Measurements from ENCODE around the gene SCGB3A2. TPM values are rescaled to one million over a fixed set of nuclear protein-coding genes. Genes with fewer than 3 reads are reported as not detected.

Gene SCGB3A2
- total RNA-seq, 4 donors from 2014 or later: not detected

DNA sequence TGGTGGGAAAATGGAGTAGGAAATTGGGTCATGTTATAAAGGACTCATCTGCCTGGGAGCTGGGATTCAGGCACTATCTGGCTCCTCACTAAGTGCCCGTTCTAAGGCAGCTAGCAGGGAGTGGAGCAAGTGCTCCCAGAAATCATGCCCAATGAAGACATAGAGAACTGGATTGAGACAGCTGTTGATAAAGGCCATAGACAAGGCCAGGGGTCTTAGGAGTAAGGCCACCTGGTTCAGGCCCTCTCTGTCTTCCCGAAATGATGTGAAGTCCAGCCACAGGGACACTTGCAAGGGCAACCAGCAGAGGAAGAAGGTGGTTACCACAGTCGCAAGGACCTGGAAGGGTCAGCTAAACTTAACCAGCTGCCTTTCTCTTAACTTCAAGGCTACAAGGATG, 26.9 kb upstream of the SCGB3A2 start:
- no peaks in the 10 kb centered on the region for H3K9me3 ChIP-seq
- no peak overlapping the region for H3K27ac ChIP-seq
- no peaks in the 10 kb centered on the region for H3K4me1 ChIP-seq
- no peak overlapping the region for H3K4me3 ChIP-seq (replicated peaks in 1 of 3)
- DNase-seq: no peak
- H3K36me3 ChIP-seq: no peaks in the 10 kb centered on the region
- intact Hi-C loops (cut with DNase I): loop anchor here (10.0 kb wide), 1 partner anchor 83 kb away; no protein-coding TSS in a partner anchor
- WGBS, 2 donors: 87 to 100% methylated on average over 3 of the region's 3 CpGs
- TF ChIP-seq POLR2A (IDR thresholded peaks at IDR 0.05): no peak
- no peak for TF ChIP-seq CTCF (IDR thresholded peaks at IDR 0.05)
- no peaks in the 10 kb centered on the region for H3K27me3 ChIP-seq

- intact Hi-C loops (cut with DNase I): loop anchor here (10.0 kb wide), 1 partner anchor 82 kb away; no protein-coding TSS in a partner anchor
- DNase-seq: no peak
- H3K27me3 ChIP-seq: no peaks in the 10 kb centered on the region
- H3K4me3 ChIP-seq (replicated peaks in 1 of 3): no peak overlapping the region
- H3K4me1 ChIP-seq: no peaks in the 10 kb centered on the region
- WGBS, 2 donors: 69 to 86% methylated on average over 3 of the region's 3 CpGs
- H3K9me3 ChIP-seq: no peaks in the 10 kb centered on the region
- no peak overlapping the region for H3K27ac ChIP-seq
- no peaks in the 10 kb centered on the region for H3K36me3 ChIP-seq
- TF ChIP-seq CTCF (IDR thresholded peaks at IDR 0.05): no peak
- TF ChIP-seq POLR2A (IDR thresholded peaks at IDR 0.05): no peak
Measured at GRCh38 chr5:147852365-147852764, 26.1 kb upstream of the SCGB3A2 start.

DNA sequence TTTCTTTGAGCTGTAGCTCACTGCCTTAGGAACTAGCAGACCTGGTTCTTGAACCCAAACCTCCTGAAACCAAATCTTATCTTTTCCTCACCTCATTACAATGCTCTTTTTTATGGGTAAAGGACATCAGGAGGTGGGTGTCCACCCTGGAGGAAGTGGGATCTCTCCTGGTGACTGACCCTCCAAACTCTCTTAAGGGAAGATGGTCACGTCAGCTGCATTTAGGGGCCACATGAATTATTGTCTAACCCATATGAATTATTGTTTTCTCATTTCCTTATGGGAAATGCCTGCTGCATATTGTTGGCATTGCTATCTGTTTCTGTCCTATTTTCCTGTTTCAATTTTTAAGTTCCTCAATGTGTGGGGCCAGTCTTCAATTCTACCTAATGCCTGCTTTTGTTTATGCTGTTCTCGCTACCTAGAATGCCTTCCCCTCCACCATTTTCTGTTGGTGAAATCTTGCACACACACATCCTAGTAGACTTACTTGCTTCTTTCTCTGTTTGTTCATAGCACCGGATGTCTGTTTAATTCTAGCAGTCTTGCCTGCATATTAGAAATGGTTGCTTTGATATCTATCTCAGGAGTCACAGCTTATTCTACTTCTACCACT, 25.0 kb upstream of the SCGB3A2 start:
- 74 to 79% methylated on average over 3 of the region's 3 CpGs for WGBS, 2 donors
- H3K9me3 ChIP-seq: no peaks in the 10 kb centered on the region
- no peak overlapping the region for H3K4me3 ChIP-seq (replicated peaks in 1 of 3)
- H3K27me3 ChIP-seq: no peaks in the 10 kb centered on the region
- TF ChIP-seq CTCF (IDR thresholded peaks at IDR 0.05) (no peak), POLR2A (IDR thresholded peaks at IDR 0.05) (no peak)
- intact Hi-C loops (cut with DNase I): loop anchor here (10.0 kb wide), 1 partner anchor 81 kb away; no protein-coding TSS in a partner anchor
- H3K36me3 ChIP-seq: no peaks in the 10 kb centered on the region
- H3K27ac ChIP-seq: no peak overlapping the region
- no peaks in the 10 kb centered on the region for H3K4me1 ChIP-seq
- DNase-seq: no peak

DNA sequence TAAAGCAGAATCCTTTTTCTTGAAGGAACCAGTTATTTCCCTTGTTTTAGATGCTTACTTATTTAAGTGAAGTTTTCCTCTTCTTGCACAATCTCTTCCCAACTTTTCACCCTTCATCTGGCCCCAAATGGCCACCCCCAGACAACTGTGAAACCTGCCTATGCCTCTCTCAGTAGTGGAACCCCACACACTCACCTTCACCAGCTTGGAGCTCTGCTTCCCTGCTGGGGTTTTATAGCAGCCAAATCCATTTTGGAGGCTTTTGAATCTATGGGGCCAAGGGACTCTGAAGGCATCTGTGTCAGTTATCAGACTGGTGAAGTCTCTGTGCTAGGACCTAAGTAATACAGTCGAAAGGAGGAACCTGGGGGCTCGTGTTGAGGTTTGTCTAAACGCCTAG, 24.2 kb upstream of the SCGB3A2 start:
- H3K9me3 ChIP-seq: no peaks in the 10 kb centered on the region
- H3K4me3 ChIP-seq (replicated peaks in 1 of 3): no peak overlapping the region
- 66 to 87% methylated on average over 3 of the region's 3 CpGs for WGBS, 2 donors
- intact Hi-C loops (cut with DNase I): loop anchor here (10.0 kb wide), 1 partner anchor 80 kb away; no protein-coding TSS in a partner anchor
- no peak for TF ChIP-seq POLR2A (IDR thresholded peaks at IDR 0.05)
- no peak for TF ChIP-seq CTCF (IDR thresholded peaks at IDR 0.05)
- H3K27ac ChIP-seq: no peak overlapping the region
- no peaks in the 10 kb centered on the region for H3K36me3 ChIP-seq
- DNase-seq: no peak
- no peaks in the 10 kb centered on the region for H3K4me1 ChIP-seq
- no peaks in the 10 kb centered on the region for H3K27me3 ChIP-seq

DNA sequence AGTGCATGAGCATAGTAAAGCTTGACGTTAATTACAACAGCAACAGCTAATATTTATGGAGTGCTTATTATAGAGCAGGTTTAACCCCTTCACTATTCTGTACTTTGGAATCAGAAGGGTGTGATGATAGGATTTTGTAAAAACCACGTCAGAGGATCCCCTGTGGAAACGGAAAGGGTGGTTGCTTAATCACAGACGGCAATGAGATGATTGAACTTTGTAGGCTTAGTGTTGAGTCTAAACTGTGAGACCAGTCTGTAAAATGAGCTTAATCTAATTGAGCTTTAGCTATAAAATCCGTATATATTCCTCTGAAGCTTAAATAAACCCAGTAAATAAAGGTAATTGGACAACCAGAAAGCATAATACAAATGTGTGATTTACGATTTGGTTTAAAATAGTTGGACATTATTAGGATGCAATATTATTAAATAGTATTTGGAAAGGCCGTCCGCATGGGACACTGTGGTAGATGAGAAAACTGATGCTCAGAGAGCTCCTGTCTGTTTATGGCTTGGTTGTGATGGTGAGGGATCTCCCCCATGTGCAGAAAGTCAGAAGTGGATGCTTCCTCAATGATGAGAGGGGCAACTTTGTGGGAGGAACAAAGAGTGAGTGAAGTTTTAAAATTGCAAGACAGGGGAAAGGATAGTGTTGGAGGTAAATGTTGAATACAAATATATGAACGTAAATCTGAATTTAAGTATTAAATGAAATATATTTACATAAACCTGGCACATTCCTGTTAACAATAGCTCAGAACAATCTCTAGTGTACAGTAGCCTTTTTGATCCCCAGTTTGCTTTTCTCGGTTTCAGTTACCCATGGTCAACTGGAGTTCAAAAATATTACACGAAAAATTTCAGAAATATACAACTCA, 23.4 kb upstream of the SCGB3A2 start:
- Histone ChIP-seq H3K4me1 (no peaks in the 10 kb centered on the region), H3K27ac (no peak overlapping the region), H3K4me3 (replicated peaks in 1 of 3) (no peak overlapping the region), H3K36me3 (no peaks in the 10 kb centered on the region), H3K27me3 (no peaks in the 10 kb centered on the region), H3K9me3 (no peaks in the 10 kb centered on the region)
- intact Hi-C loops (cut with DNase I): loop anchor here (10.0 kb wide), 1 partner anchor 80 kb away; no protein-coding TSS in a partner anchor
- WGBS, 2 donors: 81 to 82% methylated on average over 11 of the region's 11 CpGs
- no peak for DNase-seq
- no peak for TF ChIP-seq POLR2A (IDR thresholded peaks at IDR 0.05)
- no peak for TF ChIP-seq CTCF (IDR thresholded peaks at IDR 0.05)
